Measurements from ENCODE around the gene SLITRK1. TPM values are rescaled to one million over a fixed set of nuclear protein-coding genes. Genes with fewer than 3 reads are reported as not detected.

SLITRK1 gene
- total and polyA plus RNA-seq, 9 of the 15 experiments (the other 6 are each of a cell fraction or from before 2014, with no cell fraction given) = not detected

- CTCF ChIA-PET (ENCODE audit: low intra/inter-chr PET ratio) = no interaction called here
Observed at GRCh38 chr13:83882606-83882959, 309 bp upstream of the SLITRK1 start.

More at GRCh38 chr13:83882606-83882959, 309 bp upstream of the SLITRK1 start:
- H3K9me3 ChIP-seq (replicated peaks; ENCODE audit: control insufficient read depth, insufficient read depth, low read depth, low read length) = no peaks in the 10 kb centered on the region
- no peaks in the 10 kb centered on the region for H3K79me2 ChIP-seq (ENCODE audit: control insufficient read depth, insufficient read depth, low read length)
- no TSS peak for BruUV-seq (replicated peaks)
- H3K9me1 ChIP-seq (ENCODE audit: control insufficient read depth, insufficient read depth, low read length) = no peaks in the 10 kb centered on the region
- WGBS (ENCODE audit: insufficient coverage, low coverage, missing lambda C conversion rate) = 4% methylated on average over 5 of the region's 9 CpGs
- FAIRE-seq (no peak), DNase-seq (ENCODE audit: extremely low read depth in 1 of 4, low spot score in 3 of 4) (no peak), ATAC-seq (no peak)
- H3K4me2 ChIP-seq (ENCODE audit: insufficient read depth, low read length) = no peak overlapping the region
- in situ Hi-C loops (cut with MboI) (no loop called here), intact Hi-C loops (cut with micrococcal nuclease) (no loop called here)
- no peaks in the 10 kb centered on the region for H3K36me3 ChIP-seq (ENCODE audit: control insufficient read depth, insufficient read depth, low read length)
- no peaks in the 10 kb centered on the region for H3K27me3 ChIP-seq (ENCODE audit: control insufficient read depth in 2 of 2, insufficient read depth in 2 of 2, low read length in 2 of 2)
- H3K4me1 ChIP-seq (replicated peaks in 1 of 2; ENCODE audit: control insufficient read depth in 2 of 2, insufficient read depth in 2 of 2, low read length in 2 of 2) = no peaks in the 10 kb centered on the region
- H3K9ac ChIP-seq (ENCODE audit: insufficient read depth in 1 of 2, low read depth in 2 of 2, low read length in 2 of 2) = no peak overlapping the region
- H4K20me1 ChIP-seq (replicated peaks; ENCODE audit: control insufficient read depth, insufficient read depth, low read length) = no peaks in the 10 kb centered on the region
- H2AFZ ChIP-seq (ENCODE audit: low read depth, low read length) = no peak overlapping the region
- no peak overlapping the region for H3K27ac ChIP-seq (ENCODE audit: extremely low read depth, low read depth, low read length)
- TF ChIP-seq MAFF (IDR thresholded peaks at IDR 0.05; ENCODE audit: low read length) (no peak), SRSF3 (IDR thresholded peaks at IDR 0.05; ENCODE audit: insufficient read depth, low read length) (no peak), RFX7 (CRISPR knock-in tag; IDR thresholded peaks at IDR 0.05) (no peak), NCOA2 (IDR thresholded peaks at IDR 0.05; ENCODE audit: partially characterized antibody in 2 of 2) (no peak), E2F6 (IDR thresholded peaks at IDR 0.05; ENCODE audit: borderline replicate concordance in 1 of 2, extremely low read depth in 1 of 2, insufficient read depth in 1 of 2, insufficient read length in 1 of 2, low read depth in 1 of 2, low read length in 1 of 2, poor library complexity in 1 of 2, severe bottlenecking in 1 of 2) (no peak), SMC3 (conservative IDR thresholded peaks at IDR 0.05; ENCODE audit: insufficient read depth, low read depth, low read length) (no peak), GTF2E2 (tag; IDR thresholded peaks at IDR 0.05) (no peak), ZNF668 (CRISPR knock-in tag; IDR thresholded peaks at IDR 0.05) (no peak), POLR2B (IDR thresholded peaks at IDR 0.05; ENCODE audit: low read depth, partially characterized antibody) (no peak), FOXM1 (IDR thresholded peaks at IDR 0.05; ENCODE audit: low read depth) (no peak), FOXM1 (CRISPR knock-in tag; IDR thresholded peaks at IDR 0.05; ENCODE audit: low read depth) (no peak), ZNF12 (CRISPR knock-in tag; IDR thresholded peaks at IDR 0.05) (no peak), RBM14 (IDR thresholded peaks at IDR 0.05; ENCODE audit: borderline replicate concordance, insufficient read depth, low read depth, low read length) (no peak), SRSF9 (IDR thresholded peaks at IDR 0.05; ENCODE audit: borderline replicate concordance, low read depth, low read length) (no peak), EP400 (IDR thresholded peaks at IDR 0.05) (no peak), ZNF79 (CRISPR knock-in tag; IDR thresholded peaks at IDR 0.05; ENCODE audit: low read depth) (no peak), ZNF778 (CRISPR knock-in tag; IDR thresholded peaks at IDR 0.05) (no peak), ZZZ3 (IDR thresholded peaks at IDR 0.05) (no peak), CBX2 (IDR thresholded peaks at IDR 0.05; ENCODE audit: insufficient read depth, low read length, poor library complexity, severe bottlenecking) (no peak)
- TF ChIP-seq, protein P1, sequence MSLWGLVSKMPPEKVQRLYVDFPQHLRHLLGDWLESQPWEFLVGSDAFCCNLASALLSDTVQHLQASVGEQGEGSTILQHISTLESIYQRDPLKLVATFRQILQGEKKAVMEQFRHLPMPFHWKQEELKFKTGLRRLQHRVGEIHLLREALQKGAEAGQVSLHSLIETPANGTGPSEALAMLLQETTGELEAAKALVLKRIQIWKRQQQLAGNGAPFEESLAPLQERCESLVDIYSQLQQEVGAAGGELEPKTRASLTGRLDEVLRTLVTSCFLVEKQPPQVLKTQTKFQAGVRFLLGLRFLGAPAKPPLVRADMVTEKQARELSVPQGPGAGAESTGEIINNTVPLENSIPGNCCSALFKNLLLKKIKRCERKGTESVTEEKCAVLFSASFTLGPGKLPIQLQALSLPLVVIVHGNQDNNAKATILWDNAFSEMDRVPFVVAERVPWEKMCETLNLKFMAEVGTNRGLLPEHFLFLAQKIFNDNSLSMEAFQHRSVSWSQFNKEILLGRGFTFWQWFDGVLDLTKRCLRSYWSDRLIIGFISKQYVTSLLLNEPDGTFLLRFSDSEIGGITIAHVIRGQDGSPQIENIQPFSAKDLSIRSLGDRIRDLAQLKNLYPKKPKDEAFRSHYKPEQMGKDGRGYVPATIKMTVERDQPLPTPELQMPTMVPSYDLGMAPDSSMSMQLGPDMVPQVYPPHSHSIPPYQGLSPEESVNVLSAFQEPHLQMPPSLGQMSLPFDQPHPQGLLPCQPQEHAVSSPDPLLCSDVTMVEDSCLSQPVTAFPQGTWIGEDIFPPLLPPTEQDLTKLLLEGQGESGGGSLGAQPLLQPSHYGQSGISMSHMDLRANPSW (CRISPR knock-in tag; IDR thresholded peaks at IDR 0.05) = no peak
- POLR2A ChIA-PET = no interaction called here
- H3K4me3 ChIP-seq = no peak overlapping the region
